Left forelimb (tissue), 1 donor: ENCODE results near the gene MAP1B.
A peak's percentile ranks its signal among the peaks of the same experiment; 100 is the strongest.
"Not testable (repeated sequence)": the region's sequence is repeated elsewhere in the genome, so short reads cannot be mapped to it uniquely, and the experiment has no call there.

Experiments
- DNase-seq: peaks from one replicate; pipeline ENCODE4 v3.0.0-alpha.2; 2018; ENCODE audit warnings: low spot score

Gene MAP1B

GRCh38 chr5:72161951-72162350 lies 54.7 kb downstream of the MAP1B start:
- no peak for DNase-seq

GRCh38 chr5:72163349-72163983 lies 56.2 kb downstream of the MAP1B start:
- no peak for DNase-seq

GRCh38 chr5:72166070-72166979 lies 59.0 kb downstream of the MAP1B start:
- DNase-seq = no peak

GRCh38 chr5:72167257-72167656 lies 60.0 kb downstream of the MAP1B start:
- no peak for DNase-seq

GRCh38 chr5:72167804-72168203 lies 60.5 kb downstream of the MAP1B start:
- no peak for DNase-seq

GRCh38 chr5:72170101-72170500 lies 62.8 kb downstream of the MAP1B start:
- DNase-seq = no peak

- DNase-seq = not testable (repeated sequence)
Measured at GRCh38 chr5:72171181-72171580, 63.9 kb downstream of the MAP1B start.

- no peak for DNase-seq
Measured at GRCh38 chr5:72171667-72172066, 64.4 kb downstream of the MAP1B start.

- DNase-seq = no peak
Measured at GRCh38 chr5:72172786-72173185, 65.5 kb downstream of the MAP1B start.

- no peak for DNase-seq
Measured at GRCh38 chr5:72177538-72177937, 70.3 kb downstream of the MAP1B start.

- peak; percentile 74 for DNase-seq
Measured at GRCh38 chr5:72179028-72179815, 71.9 kb downstream of the MAP1B start.

GRCh38 chr5:72179816-72180440 lies 72.7 kb downstream of the MAP1B start:
- no peak for DNase-seq

GRCh38 chr5:72180925-72181324 lies 73.7 kb downstream of the MAP1B start:
- DNase-seq = no peak

- no peak for DNase-seq
Measured at GRCh38 chr5:72182686-72183085, 75.4 kb downstream of the MAP1B start.

GRCh38 chr5:72183101-72183520 lies 75.8 kb downstream of the MAP1B start:
- no peak for DNase-seq

GRCh38 chr5:72184408-72184807 lies 77.1 kb downstream of the MAP1B start:
- DNase-seq = no peak

- DNase-seq = peak; percentile 79
Measured at GRCh38 chr5:72185496-72186329, 78.4 kb downstream of the MAP1B start.

- DNase-seq = no peak
Measured at GRCh38 chr5:72187388-72188075, 80.3 kb downstream of the MAP1B start.

GRCh38 chr5:72188166-72188565 lies 80.9 kb downstream of the MAP1B start:
- no peak for DNase-seq

- no peak for DNase-seq
Measured at GRCh38 chr5:72189146-72189545, 81.9 kb downstream of the MAP1B start.

- no peak for DNase-seq
Measured at GRCh38 chr5:72191404-72191803, 84.1 kb downstream of the MAP1B start.
